Cortex of kidney (tissue), 1 donor: Measurements from ENCODE around the gene NRSN2.
"Not testable (repeated sequence)": the region's sequence is repeated elsewhere in the genome, so short reads cannot be mapped to it uniquely, and the experiment has no call there.

Source experiments
- DNase-seq: peaks from one replicate; lab custom pipeline; 2025; lab: John Stamatoyannopoulos, UW

Gene NRSN2

GRCh38 chr20:354298-354977 lies 7.5 kb downstream of the NRSN2 start:
- DNase-seq, result no peak

- DNase-seq, result not testable (repeated sequence)
These were observed 9.2 kb downstream of the NRSN2 start for GRCh38 chr20:356154-356553.

GRCh38 chr20:356745-357144 lies 9.8 kb downstream of the NRSN2 start:
- DNase-seq, result no peak

- DNase-seq, result no peak
These were observed 12.1 kb downstream of the NRSN2 start for GRCh38 chr20:358891-359555.

GRCh38 chr20:361561-361960 lies 14.7 kb downstream of the NRSN2 start:
- DNase-seq, result no peak

GRCh38 chr20:362271-363254 lies 15.7 kb downstream of the NRSN2 start:
- no peak for DNase-seq

GRCh38 chr20:363319-364078 lies 16.6 kb downstream of the NRSN2 start:
- DNase-seq, result no peak

GRCh38 chr20:364905-365794 lies 18.2 kb downstream of the NRSN2 start:
- no peak for DNase-seq

GRCh38 chr20:366041-366718 lies 19.3 kb downstream of the NRSN2 start:
- no peak for DNase-seq

- no peak for DNase-seq
These were observed 20.0 kb downstream of the NRSN2 start for GRCh38 chr20:366719-367485.

- no peak for DNase-seq
These were observed 20.6 kb downstream of the NRSN2 start for GRCh38 chr20:367486-367887.

GRCh38 chr20:368915-369314 lies 22.0 kb downstream of the NRSN2 start:
- no peak for DNase-seq

GRCh38 chr20:370151-370600 lies 23.3 kb downstream of the NRSN2 start:
- DNase-seq, result no peak

GRCh38 chr20:370977-371754 lies 24.3 kb downstream of the NRSN2 start:
- no peak for DNase-seq

- no peak for DNase-seq
These were observed 25.0 kb downstream of the NRSN2 start for GRCh38 chr20:371755-372542.

GRCh38 chr20:372543-373082 lies 25.7 kb downstream of the NRSN2 start:
- DNase-seq, result not testable (repeated sequence)

- DNase-seq, result no peak
These were observed 26.4 kb downstream of the NRSN2 start for GRCh38 chr20:373171-373890.
